Measurements from ENCODE around the gene CCDC88C. TPM values are rescaled to one million over a fixed set of nuclear protein-coding genes. Genes with fewer than 3 reads are reported as not detected.

Gene CCDC88C
- total RNA-seq, 1 experiment from 2014 or later, result 33.2 TPM

DNA sequence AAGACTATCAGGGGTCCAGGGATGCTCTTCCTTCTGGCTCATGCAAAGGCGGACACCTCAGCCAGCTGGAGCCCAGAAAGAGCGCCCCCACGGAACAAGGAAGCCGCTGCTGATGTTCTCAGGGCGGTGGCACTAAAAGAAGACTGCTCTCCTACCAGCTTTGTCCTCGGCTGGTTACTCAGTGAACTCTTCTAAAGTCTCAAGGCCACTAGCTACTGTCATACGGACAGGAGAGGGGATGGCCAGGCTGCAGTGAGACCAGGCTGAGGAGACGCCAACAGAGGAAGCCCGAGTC is 59.6 kb downstream of the CCDC88C start:
- BruUV-seq (replicated peaks), result no TSS peak
- no peak for DNase-seq
- intact Hi-C loops (cut with micrococcal nuclease; ENCODE audit: unreplicated experiment), result no loop called here
- Mint-ChIP-seq H3K4me1 (ENCODE audit: low read depth, unreplicated experiment) (peaks cover 3% of the 10 kb centered on the region), H3K36me3 (ENCODE audit: insufficient read depth, unreplicated experiment) (peaks cover 7% of the 10 kb centered on the region), H3K4me3 (ENCODE audit: low read depth, unreplicated experiment) (no peak overlapping the region), H3K27me3 (ENCODE audit: unreplicated experiment) (no peaks in the 10 kb centered on the region), H3K27ac (ENCODE audit: unreplicated experiment) (no peak overlapping the region), H3K9me3 (ENCODE audit: low read depth, unreplicated experiment) (no peaks in the 10 kb centered on the region)
- TF ChIP-seq, protein P1, sequence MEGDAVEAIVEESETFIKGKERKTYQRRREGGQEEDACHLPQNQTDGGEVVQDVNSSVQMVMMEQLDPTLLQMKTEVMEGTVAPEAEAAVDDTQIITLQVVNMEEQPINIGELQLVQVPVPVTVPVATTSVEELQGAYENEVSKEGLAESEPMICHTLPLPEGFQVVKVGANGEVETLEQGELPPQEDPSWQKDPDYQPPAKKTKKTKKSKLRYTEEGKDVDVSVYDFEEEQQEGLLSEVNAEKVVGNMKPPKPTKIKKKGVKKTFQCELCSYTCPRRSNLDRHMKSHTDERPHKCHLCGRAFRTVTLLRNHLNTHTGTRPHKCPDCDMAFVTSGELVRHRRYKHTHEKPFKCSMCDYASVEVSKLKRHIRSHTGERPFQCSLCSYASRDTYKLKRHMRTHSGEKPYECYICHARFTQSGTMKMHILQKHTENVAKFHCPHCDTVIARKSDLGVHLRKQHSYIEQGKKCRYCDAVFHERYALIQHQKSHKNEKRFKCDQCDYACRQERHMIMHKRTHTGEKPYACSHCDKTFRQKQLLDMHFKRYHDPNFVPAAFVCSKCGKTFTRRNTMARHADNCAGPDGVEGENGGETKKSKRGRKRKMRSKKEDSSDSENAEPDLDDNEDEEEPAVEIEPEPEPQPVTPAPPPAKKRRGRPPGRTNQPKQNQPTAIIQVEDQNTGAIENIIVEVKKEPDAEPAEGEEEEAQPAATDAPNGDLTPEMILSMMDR (IDR thresholded peaks at IDR 0.05; ENCODE audit: unreplicated experiment), result no peak
- CTCF ChIA-PET, result no interaction called here

DNA sequence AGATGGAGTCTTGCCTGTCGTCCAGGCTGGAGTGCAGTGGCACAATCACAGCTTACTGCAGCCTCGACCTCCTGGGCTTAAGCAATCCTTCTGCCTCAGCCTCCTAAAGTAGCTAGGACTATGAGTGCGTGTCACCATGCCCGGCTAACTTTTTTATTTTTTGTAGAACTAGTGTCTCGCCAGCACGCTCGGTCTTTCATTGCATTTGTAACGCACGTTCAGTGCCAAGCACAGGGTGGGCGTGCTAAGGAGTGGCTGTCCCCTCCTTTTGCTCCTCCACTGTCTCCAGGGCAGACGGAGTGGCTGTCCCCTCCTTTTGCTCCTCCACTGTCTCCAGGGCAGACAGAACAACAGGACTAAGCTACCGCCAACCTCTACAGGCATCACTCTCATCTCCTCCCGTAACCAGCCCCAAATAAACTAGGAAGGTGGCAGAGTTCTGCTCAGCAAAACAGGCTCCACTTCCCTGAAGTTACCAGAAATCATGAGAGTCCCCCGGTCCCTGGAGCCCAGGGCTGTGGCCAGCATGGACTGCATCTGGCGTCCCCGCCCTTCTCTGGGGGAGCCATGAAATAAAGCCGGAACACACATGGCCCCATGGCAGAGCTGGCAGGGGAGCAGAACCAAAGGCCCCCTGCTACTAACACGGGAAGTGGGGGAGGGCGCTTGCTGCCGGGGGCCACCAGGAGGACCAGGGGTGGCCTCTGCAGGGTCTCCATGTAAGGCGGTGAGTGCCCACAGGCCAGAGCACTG is 60.2 kb downstream of the CCDC88C start:
- BruUV-seq (replicated peaks), result no TSS peak
- CTCF ChIA-PET, result no interaction called here
- H3K4me1 Mint-ChIP-seq (ENCODE audit: low read depth, unreplicated experiment), result peaks cover 9% of the 10 kb centered on the region
- no peak overlapping the region for H3K27ac Mint-ChIP-seq (ENCODE audit: unreplicated experiment)
- DNase-seq, result no peak
- intact Hi-C loops (cut with micrococcal nuclease; ENCODE audit: unreplicated experiment), result no loop called here
- TF ChIP-seq, protein P1 (IDR thresholded peaks at IDR 0.05; ENCODE audit: unreplicated experiment), result no peak
- no peaks in the 10 kb centered on the region for H3K9me3 Mint-ChIP-seq (ENCODE audit: low read depth, unreplicated experiment)
- H3K36me3 Mint-ChIP-seq (ENCODE audit: insufficient read depth, unreplicated experiment), result peaks cover 7% of the 10 kb centered on the region
- no peaks in the 10 kb centered on the region for H3K27me3 Mint-ChIP-seq (ENCODE audit: unreplicated experiment)
- no peak overlapping the region for H3K4me3 Mint-ChIP-seq (ENCODE audit: low read depth, unreplicated experiment)

DNA sequence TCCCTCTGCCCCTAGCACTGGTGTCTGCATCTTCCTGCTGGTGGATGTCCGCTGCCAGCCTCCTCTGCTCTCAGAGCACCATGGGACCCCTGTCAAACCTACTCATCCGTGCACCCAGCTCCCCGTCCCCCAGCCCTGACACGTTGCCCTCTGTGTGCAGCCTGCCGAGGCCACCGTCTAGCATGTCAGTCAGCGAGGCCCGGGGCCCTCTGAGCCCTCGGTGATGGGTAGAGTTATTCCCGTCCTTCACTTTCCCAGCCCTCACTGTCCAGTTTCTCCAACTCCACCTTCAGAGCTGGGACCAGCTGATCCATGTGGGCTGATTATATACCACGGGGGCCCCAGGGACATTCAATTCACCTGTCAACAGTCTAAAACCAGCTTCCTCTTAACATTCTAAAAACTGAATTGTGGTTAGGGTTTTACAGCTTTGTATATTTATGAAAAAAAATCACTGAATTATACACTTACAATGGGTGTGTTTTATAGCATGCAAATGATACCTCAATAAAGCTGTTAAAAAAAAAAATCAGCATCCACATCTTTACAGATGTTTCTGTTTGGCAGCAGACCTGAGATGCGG is 61.3 kb downstream of the CCDC88C start:
- Mint-ChIP-seq H3K4me3 (ENCODE audit: low read depth, unreplicated experiment) (no peak overlapping the region), H3K27me3 (ENCODE audit: unreplicated experiment) (no peaks in the 10 kb centered on the region), H3K4me1 (ENCODE audit: low read depth, unreplicated experiment) (peaks cover 20% of the 10 kb centered on the region), H3K36me3 (ENCODE audit: insufficient read depth, unreplicated experiment) (peaks cover 15% of the 10 kb centered on the region), H3K9me3 (ENCODE audit: low read depth, unreplicated experiment) (no peaks in the 10 kb centered on the region), H3K27ac (ENCODE audit: unreplicated experiment) (no peak overlapping the region)
- CTCF ChIA-PET, result no interaction called here
- TF ChIP-seq, protein P1 (IDR thresholded peaks at IDR 0.05; ENCODE audit: unreplicated experiment), result no peak
- DNase-seq, result no peak
- intact Hi-C loops (cut with micrococcal nuclease; ENCODE audit: unreplicated experiment), result no loop called here
- BruUV-seq (replicated peaks), result no TSS peak

DNA sequence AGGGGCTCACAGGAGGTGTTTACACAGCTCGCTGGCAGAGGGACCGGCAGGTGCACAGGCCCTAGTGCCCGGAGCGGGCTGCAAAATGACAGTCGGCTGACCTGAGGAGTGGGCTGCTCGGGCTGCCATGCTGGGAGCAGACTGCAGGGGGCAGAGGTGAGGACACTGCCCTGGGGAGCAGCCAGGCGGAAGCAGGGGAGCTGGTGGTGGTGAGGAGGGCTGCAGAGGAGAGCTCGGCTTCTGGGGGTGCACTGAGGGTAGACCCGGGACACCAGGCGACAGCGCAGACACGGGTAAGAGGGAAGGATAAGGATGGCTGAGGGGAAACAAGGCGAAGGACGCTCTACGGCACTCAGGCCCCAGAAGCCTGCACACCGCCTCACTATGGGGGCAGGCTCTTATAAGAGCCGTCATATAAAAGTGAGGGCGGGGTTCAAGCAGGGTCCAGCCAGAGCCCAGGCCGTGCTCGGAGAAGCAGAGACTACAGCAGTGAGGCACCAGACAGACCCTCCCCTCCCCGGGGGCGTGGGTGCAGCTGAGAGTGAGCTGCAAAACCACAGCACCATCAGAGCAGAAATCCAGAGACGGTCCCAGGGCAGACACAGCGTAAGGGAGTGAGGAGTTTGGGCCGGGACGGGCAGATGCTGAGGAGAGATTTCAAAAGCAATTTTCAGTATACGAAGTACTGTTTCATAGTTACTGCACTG is 62.5 kb downstream of the CCDC88C start:
- no TSS peak for BruUV-seq (replicated peaks)
- H3K27ac Mint-ChIP-seq (ENCODE audit: unreplicated experiment), result no peak overlapping the region
- peaks cover 22% of the 10 kb centered on the region for H3K36me3 Mint-ChIP-seq (ENCODE audit: insufficient read depth, unreplicated experiment)
- CTCF ChIA-PET, result interaction anchor here (1.3 kb wide), 1 partner anchor 18 kb away, joined by 3 read pairs; no protein-coding TSS in a partner anchor
- TF ChIP-seq, protein P1 (IDR thresholded peaks at IDR 0.05; ENCODE audit: unreplicated experiment), result peak; percentile 39
- no peaks in the 10 kb centered on the region for H3K9me3 Mint-ChIP-seq (ENCODE audit: low read depth, unreplicated experiment)
- intact Hi-C loops (cut with micrococcal nuclease; ENCODE audit: unreplicated experiment), result no loop called here
- H3K27me3 Mint-ChIP-seq (ENCODE audit: unreplicated experiment), result no peaks in the 10 kb centered on the region
- peaks cover 31% of the 10 kb centered on the region for H3K4me1 Mint-ChIP-seq (ENCODE audit: low read depth, unreplicated experiment)
- no peak for DNase-seq
- H3K4me3 Mint-ChIP-seq (ENCODE audit: low read depth, unreplicated experiment), result no peak overlapping the region

All from Calu3 (cell line).